22Rv1 (cell line): ENCODE results near the gene EZH1.

Experiments used
- H3K27ac ChIP-seq: fragments of 450-650 bp; 2 replicates; pipeline ENCODE4 v1.5.1; 2017
- CTCF ChIP-seq: fragments of 450-650 bp; IDR thresholded peaks from 2 replicates; pipeline ENCODE4 v1.5.1; 2017; ENCODE audit warnings: mild to moderate bottlenecking
- ZFX ChIP-seq: fragments of 450-650 bp; IDR thresholded peaks from 2 replicates; pipeline ENCODE4 v1.6.1; 2017; ENCODE audit warnings: antibody characterized with exemption, borderline replicate concordance

The EZH1 gene

GRCh38 chr17:42704490-42704836 is 40.4 kb downstream of the EZH1 start:
- no peak overlapping the region for H3K27ac ChIP-seq
- TF ChIP-seq ZFX: no peak
- TF ChIP-seq CTCF: no peak

GRCh38 chr17:42702446-42702845 is 42.4 kb downstream of the EZH1 start:
- TF ChIP-seq CTCF: no peak
- H3K27ac ChIP-seq: no peak overlapping the region

DNA sequence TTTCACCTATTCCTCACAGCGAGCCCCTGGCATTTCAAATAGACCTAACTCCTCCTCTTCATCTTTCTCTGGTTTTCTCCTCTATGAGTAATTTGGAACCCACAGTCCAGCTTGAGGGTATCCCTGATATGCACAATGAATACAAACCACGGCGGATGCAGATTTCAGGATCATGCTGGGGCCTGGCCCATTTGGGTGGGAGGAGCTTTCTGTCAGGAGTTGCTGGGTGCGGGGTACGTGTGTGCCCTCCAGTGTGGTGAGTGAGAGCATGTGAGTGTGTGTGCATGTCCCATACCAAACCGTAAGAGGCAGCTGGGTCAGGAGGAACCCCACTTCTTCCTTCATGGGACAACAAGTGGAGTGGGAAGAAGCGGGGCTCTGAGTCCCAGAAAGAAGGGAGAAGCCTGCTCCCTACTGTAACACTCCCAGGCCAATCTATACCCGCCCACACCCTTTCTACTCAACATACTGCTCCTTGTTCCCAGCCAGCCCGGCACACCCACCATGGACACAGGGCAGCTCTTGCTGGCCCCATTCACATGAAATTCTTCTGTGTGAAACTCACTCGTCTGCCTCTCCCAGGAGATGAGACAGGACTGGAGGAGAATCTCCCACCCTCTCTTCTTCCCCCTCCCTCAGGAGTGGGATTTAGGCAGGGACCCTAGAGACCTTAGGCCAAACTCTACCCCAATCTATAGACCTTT is 44.1 kb downstream of the EZH1 start:
- H3K27ac ChIP-seq: no peak overlapping the region
- TF ChIP-seq CTCF (no peak), ZFX (no peak)

DNA sequence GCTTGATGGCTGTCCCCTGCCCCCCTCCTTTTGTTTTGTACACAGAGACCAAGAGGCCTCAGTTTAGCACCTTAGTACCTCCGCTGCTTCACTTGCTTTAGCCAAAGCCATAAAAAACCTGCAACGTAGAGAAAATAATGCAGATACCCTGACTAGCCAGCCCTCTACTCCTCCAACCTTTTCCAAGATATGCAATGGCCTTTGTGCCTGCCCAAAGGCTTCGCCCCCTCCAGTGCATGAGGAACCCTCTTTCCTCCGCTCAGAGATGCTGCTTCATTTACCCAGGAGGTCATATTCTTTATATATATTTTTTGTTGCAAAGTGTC is 45.5 kb downstream of the EZH1 start:
- TF ChIP-seq CTCF (no peak), ZFX (no peak)
- no peak overlapping the region for H3K27ac ChIP-seq

- TF ChIP-seq CTCF: no peak
- no peak for TF ChIP-seq ZFX
- no peak overlapping the region for H3K27ac ChIP-seq
These were observed 46.0 kb downstream of the EZH1 start for GRCh38 chr17:42698736-42699414.

DNA sequence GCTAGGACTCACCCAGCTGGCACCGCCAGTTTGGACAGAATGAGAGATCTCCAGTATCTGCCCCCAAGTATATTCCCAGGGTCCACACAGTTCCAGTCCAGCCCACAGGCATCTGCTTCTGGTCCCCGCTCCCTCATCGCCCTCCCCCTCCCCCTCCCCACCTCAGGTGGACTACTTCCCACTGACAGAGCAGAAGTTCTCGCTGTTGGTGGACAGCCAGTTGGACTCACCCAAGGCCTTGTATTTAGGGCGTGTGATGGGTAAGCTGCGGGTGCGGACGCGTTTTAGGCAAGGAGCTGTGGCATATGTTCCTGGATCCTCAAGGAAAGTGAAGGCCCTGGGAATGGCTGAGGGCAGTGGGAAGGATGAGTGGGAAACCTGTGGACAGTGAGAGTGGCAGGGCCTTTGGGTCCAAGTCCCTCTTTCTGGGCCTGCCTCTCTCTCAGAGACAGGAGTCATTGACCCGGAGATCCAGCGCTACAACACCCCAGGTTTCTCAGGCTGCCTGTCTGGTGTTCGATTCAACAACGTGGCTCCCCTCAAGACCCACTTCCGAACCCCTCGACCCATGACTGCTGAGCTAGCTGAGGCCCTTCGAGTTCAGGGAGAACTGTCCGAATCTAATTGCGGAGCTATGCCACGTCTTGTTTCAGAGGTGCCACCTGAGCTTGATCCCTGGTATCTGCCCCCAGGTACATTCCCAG is 47.6 kb downstream of the EZH1 start:
- TF ChIP-seq ZFX (no peak), CTCF (no peak)

DNA sequence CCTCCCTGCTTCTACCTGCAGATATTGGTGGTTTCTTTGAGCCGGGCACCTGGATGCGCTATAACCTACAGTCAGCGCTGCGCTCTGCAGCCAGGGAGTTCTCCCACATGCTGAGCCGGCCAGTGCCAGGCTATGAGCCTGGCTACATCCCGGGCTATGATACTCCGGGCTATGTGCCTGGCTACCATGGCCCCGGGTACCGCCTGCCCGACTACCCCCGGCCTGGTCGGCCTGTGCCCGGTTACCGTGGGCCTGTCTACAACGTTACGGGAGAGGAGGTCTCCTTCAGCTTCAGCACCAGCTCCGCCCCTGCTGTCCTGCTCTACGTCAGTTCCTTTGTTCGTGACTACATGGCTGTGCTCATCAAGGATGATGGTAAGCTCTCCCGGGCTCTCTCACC is 49.3 kb downstream of the EZH1 start:
- TF ChIP-seq ZFX: no peak
- no peak overlapping the region for H3K27ac ChIP-seq

More for the DNA sequence above, 47.6 kb downstream of the EZH1 start:
- H3K27ac ChIP-seq: no peak overlapping the region
